Transverse colon (tissue), 3 donors: ENCODE results near the gene KRTAP2-4.
"Not testable (repeated sequence)": the region's sequence is repeated elsewhere in the genome, so short reads cannot be mapped to it uniquely, and the experiment has no call there.

Source experiments
- CTCF ChIP-seq, 5 experiments: fragments of 200-600 bp in 3 of 5; fragments of 450-650 bp in 2 of 5; sonication (generic) in 3 of 5; IDR thresholded peaks; 1 replicate in 2 of 5; 2 replicates in 3 of 5; pipeline ENCODE4 v1.5.1; 2016 to 2017; ENCODE audit warnings: antibody characterized with exemption in 5 of 5, inconsistent platforms in 3 of 5, mild to moderate bottlenecking in 2 of 5, moderate library complexity in 1 of 5
- POLR2A ChIP-seq: fragments of 450-650 bp; IDR thresholded peaks from one replicate; pipeline ENCODE4 v1.6.1; 2016; ENCODE audit warnings: antibody characterized with exemption, mild to moderate bottlenecking, moderate library complexity

DNA sequence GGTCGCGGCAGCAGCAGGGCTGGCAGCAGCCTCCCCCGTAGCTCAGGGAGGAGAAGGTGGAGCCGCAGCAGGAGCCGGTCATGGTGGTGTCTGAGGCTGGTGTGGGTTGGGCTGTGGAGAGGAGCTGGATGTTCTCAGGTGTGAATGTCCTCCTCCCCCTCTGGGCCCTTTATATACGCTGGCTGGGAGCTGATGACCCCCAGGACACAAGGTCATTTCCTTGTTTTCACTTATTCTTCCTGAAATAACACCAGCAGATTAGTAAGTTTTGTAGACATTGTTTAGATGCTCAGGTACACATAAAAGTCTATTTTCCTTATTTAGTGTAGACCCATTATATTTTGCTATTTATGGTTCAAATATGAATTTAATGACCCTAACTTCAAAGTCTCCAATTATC lies 10.5 kb downstream of the KRTAP2-4 start, which contains the start of gene KRTAP2-2:
- TF ChIP-seq CTCF (IDR thresholded peaks at IDR 0.05); POLR2A: not testable (repeated sequence)
